ENCODE results near the gene CEP112.

- TF ChIP-seq ARNT (IDR thresholded peaks at IDR 0.05) (no peak), SP1 (IDR thresholded peaks at IDR 0.05) (no peak), FOXA1 (IDR thresholded peaks at IDR 0.05) (no peak), BHLHE40 (IDR thresholded peaks at IDR 0.05; ENCODE audit: borderline replicate concordance) (no peak), TARDBP (IDR thresholded peaks at IDR 0.05) (no peak), CTBP1 (IDR thresholded peaks at IDR 0.05; ENCODE audit: borderline replicate concordance) (no peak), L3MBTL2 (conservative IDR thresholded peaks at IDR 0.05) (no peak), SUZ12 (IDR thresholded peaks at IDR 0.05) (no peak), HDGF (IDR thresholded peaks at IDR 0.05; ENCODE audit: borderline replicate concordance) (no peak), FOXM1 (IDR thresholded peaks at IDR 0.05; ENCODE audit: borderline replicate concordance) (no peak), NFRKB (IDR thresholded peaks at IDR 0.05) (no peak), ZNF384 (IDR thresholded peaks at IDR 0.05) (no peak), LEF1 (IDR thresholded peaks at IDR 0.05; ENCODE audit: borderline replicate concordance) (no peak)
Measured at GRCh38 chr17:65933290-65933689, 258.6 kb downstream of the CEP112 start.

All from HEK293T (cell line).